Right ventricle myocardium superior (tissue), 1 donor: Measurements from ENCODE around the gene ADGRF3. TPM values are rescaled to one million over a fixed set of nuclear protein-coding genes. Genes with fewer than 3 reads are reported as not detected.

ENCODE experiments used
- total RNA-seq: library from RNA; stranded (reverse); fragmentation: NEBNext Ultra II Directional; extraction: Animal tissue kit (Norgen Biotek cat#: 25700); gene quantifications from one replicate; pipeline ENCODE4 v1.2.1, GENCODE V29; 2021
- donor health status: DM: no; HTN: yes; CAD: no; lungs with severe emphysema.

ADGRF3 gene
- total RNA-seq, 1 donor from 2014 or later = 0.56 TPM

Other genes starting within 250 kb of the ADGRF3 start
- gene GAREM2, start 173.7 kb downstream of the ADGRF3 start, total RNA-seq = 1.3 TPM
- gene HADHA, start 102.2 kb downstream of the ADGRF3 start, total RNA-seq = 766 TPM
- 1,664 TPM for gene HADHB, start 101.8 kb downstream of the ADGRF3 start, total RNA-seq
- gene SELENOI, start 646 bp downstream of the ADGRF3 start, total RNA-seq = 11.4 TPM
- gene DRC1, start 55.1 kb upstream of the ADGRF3 start, total RNA-seq = not detected
- gene OTOF, start 131.3 kb upstream of the ADGRF3 start, total RNA-seq = not detected